ENCODE results near the gene LTO1. TPM values are rescaled to one million over a fixed set of nuclear protein-coding genes. Genes with fewer than 3 reads are reported as not detected.

The LTO1 gene
- polyA plus RNA-seq, 2 of the 4 experiments (the other 2 are of a cell fraction), result 25.1 to 27.0 TPM

DNA sequence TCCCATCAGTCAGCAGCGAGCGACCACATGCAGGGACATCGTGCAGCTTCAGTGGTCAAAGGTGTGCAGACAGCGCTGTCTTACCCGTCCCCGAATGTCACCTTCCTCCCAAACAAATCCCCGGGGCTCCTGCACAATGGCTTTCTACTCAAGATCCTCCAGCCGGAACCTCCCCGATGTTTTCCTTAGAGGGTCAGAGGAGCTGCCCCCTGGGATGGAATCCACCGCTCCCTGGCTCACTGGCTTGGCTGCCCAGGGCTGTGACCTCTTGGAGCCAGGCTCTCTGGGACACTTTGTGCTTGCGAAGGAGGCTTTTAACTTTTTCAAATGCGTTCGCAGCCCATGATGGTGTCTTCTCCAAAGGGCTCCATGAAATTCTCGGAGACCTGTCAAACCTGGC lies 46.0 kb upstream of the LTO1 start (continued):
- TF ChIP-seq, protein P1, sequence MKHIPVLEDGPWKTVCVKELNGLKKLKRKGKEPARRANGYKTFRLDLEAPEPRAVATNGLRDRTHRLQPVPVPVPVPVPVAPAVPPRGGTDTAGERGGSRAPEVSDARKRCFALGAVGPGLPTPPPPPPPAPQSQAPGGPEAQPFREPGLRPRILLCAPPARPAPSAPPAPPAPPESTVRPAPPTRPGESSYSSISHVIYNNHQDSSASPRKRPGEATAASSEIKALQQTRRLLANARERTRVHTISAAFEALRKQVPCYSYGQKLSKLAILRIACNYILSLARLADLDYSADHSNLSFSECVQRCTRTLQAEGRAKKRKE (CRISPR knock-in tag; IDR thresholded peaks at IDR 0.05; ENCODE audit: low read depth), result no peak
- TF ChIP-seq HOXA7 (CRISPR knock-in tag; IDR thresholded peaks at IDR 0.05) (no peak), CBX8 (IDR thresholded peaks at IDR 0.05) (no peak), JUNB (IDR thresholded peaks at IDR 0.05) (no peak)

DNA sequence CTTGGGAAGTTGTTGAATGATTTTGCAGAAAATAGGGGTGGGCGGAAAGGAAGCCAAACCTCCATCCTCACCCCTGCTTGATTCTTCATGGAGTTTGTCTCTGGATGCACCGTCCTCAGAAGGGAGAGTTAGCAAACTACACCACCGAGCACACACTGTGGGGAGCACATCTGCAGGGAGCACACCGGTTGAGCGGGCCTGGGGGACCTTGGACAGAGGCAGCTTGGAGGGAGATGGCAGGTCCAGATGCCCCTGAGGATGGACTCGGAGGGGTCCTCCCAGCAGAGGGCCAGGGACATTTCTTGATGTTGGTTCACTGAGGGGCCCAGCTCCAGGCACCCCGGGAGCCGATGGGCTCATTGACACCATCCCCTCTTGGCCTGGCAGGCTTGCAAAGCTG lies 43.8 kb upstream of the LTO1 start:
- TF ChIP-seq, protein P2, sequence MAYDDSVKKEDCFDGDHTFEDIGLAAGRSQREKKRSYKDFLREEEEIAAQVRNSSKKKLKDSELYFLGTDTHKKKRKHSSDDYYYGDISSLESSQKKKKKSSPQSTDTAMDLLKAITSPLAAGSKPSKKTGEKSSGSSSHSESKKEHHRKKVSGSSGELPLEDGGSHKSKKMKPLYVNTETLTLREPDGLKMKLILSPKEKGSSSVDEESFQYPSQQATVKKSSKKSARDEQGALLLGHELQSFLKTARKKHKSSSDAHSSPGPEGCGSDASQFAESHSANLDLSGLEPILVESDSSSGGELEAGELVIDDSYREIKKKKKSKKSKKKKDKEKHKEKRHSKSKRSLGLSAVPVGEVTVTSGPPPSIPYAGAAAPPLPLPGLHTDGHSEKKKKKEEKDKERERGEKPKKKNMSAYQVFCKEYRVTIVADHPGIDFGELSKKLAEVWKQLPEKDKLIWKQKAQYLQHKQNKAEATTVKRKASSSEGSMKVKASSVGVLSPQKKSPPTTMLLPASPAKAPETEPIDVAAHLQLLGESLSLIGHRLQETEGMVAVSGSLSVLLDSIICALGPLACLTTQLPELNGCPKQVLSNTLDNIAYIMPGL (CRISPR knock-in tag; IDR thresholded peaks at IDR 0.05; ENCODE audit: borderline replicate concordance), result no peak
- no peak for TF ChIP-seq ZSCAN20 (CRISPR knock-in tag; IDR thresholded peaks at IDR 0.05)
- TF ChIP-seq MAZ (IDR thresholded peaks at IDR 0.05; ENCODE audit: borderline replicate concordance, low read depth, low read length), result no peak
- TF ChIP-seq CTCF (IDR thresholded peaks at IDR 0.05), result no peak
- TF ChIP-seq KDM1A (IDR thresholded peaks at IDR 0.05; ENCODE audit: low read depth), result no peak
- TF ChIP-seq KDM5A (IDR thresholded peaks at IDR 0.05), result no peak
- TF ChIP-seq HDAC2 (IDR thresholded peaks at IDR 0.05), result no peak
- TF ChIP-seq, protein P3, sequence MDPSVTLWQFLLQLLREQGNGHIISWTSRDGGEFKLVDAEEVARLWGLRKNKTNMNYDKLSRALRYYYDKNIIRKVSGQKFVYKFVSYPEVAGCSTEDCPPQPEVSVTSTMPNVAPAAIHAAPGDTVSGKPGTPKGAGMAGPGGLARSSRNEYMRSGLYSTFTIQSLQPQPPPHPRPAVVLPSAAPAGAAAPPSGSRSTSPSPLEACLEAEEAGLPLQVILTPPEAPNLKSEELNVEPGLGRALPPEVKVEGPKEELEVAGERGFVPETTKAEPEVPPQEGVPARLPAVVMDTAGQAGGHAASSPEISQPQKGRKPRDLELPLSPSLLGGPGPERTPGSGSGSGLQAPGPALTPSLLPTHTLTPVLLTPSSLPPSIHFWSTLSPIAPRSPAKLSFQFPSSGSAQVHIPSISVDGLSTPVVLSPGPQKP (IDR thresholded peaks at IDR 0.05; ENCODE audit: low read depth, low read length), result no peak
- TF ChIP-seq CBX2 (IDR thresholded peaks at IDR 0.05; ENCODE audit: borderline replicate concordance, low read depth), result no peak
- TF ChIP-seq ZC3H11A (IDR thresholded peaks at IDR 0.05), result no peak
- no peak for TF ChIP-seq EHF (CRISPR knock-in tag; IDR thresholded peaks at IDR 0.05)
- TF ChIP-seq, protein P4, sequence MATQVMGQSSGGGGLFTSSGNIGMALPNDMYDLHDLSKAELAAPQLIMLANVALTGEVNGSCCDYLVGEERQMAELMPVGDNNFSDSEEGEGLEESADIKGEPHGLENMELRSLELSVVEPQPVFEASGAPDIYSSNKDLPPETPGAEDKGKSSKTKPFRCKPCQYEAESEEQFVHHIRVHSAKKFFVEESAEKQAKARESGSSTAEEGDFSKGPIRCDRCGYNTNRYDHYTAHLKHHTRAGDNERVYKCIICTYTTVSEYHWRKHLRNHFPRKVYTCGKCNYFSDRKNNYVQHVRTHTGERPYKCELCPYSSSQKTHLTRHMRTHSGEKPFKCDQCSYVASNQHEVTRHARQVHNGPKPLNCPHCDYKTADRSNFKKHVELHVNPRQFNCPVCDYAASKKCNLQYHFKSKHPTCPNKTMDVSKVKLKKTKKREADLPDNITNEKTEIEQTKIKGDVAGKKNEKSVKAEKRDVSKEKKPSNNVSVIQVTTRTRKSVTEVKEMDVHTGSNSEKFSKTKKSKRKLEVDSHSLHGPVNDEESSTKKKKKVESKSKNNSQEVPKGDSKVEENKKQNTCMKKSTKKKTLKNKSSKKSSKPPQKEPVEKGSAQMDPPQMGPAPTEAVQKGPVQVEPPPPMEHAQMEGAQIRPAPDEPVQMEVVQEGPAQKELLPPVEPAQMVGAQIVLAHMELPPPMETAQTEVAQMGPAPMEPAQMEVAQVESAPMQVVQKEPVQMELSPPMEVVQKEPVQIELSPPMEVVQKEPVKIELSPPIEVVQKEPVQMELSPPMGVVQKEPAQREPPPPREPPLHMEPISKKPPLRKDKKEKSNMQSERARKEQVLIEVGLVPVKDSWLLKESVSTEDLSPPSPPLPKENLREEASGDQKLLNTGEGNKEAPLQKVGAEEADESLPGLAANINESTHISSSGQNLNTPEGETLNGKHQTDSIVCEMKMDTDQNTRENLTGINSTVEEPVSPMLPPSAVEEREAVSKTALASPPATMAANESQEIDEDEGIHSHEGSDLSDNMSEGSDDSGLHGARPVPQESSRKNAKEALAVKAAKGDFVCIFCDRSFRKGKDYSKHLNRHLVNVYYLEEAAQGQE (IDR thresholded peaks at IDR 0.05), result no peak
- TF ChIP-seq NFE2L2 (conservative IDR thresholded peaks at IDR 0.05; ENCODE audit: low read length), result no peak
- no peak for TF ChIP-seq CHD4 (IDR thresholded peaks at IDR 0.05; ENCODE audit: borderline replicate concordance)
- TF ChIP-seq HES2 (IDR thresholded peaks at IDR 0.05), result no peak
- TF ChIP-seq SMC3 (IDR thresholded peaks at IDR 0.05), result no peak
- no peak for TF ChIP-seq BCL3 (IDR thresholded peaks at IDR 0.05)
- Histone ChIP-seq H3K27ac (no peak overlapping the region), H3K4me2 (no peak overlapping the region), H3K4me3 (no peak overlapping the region), H3K9me3 (no peaks in the 10 kb centered on the region), H3K4me1 (no peaks in the 10 kb centered on the region)
- DNase-seq (ENCODE audit: low read depth in 1 of 2, low spot score in 1 of 2) (no peak), ATAC-seq (no peak), FAIRE-seq (no peak)
- POLR2A ChIA-PET, result no interaction called here
- 73% methylated on average over 7 of the region's 8 CpGs for WGBS (ENCODE audit: missing lambda C conversion rate)
- CTCF ChIA-PET, result interaction anchor here (0.6 to 4.7 kb wide), 27 partner anchors 8 to 481 kb away, joined by 3 to 25 read pairs (median 4); no protein-coding TSS in a partner anchor

Measured in A549 (cell line).